Measurements from ENCODE around the gene NEK6.

NEK6 gene

DNA sequence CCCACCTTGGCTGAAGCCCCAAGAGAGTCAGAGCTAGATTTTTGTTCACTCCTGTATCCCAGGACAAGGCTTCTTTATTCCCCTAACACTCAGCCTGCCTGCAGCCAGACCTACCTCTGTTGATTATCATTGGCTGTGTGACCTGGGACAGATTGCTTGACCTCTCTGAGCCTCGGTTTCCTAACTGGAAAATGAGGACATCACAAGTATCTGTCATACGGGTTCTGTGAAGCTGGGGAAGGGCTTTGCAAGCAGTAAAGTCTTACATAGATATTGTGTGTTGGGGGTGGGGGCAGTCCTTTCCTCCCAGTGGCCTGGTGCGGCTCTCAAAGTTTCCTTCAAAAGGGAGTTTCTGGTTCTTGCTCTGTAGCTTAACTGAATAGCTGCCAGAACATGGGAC, 2.5 kb upstream of the NEK6 start:
- no peak overlapping the region for H3K27ac ChIP-seq
- peaks cover 17 to 22% of the 10 kb centered on the region in 2 experiments for H3K4me1 ChIP-seq (ENCODE audit: control insufficient read depth in 1 of 2, insufficient read depth in 1 of 2, low read depth in 1 of 2, low read length in 1 of 2)
- H3K27me3 ChIP-seq, result no peaks in the 10 kb centered on the region
- no peaks in the 10 kb centered on the region for H3K36me3 ChIP-seq
- H3K4me3 ChIP-seq (ENCODE audit: low read depth in 1 of 2, low read length in 1 of 2), result no peak overlapping the region
- no peak for TF ChIP-seq CTCF (IDR thresholded peaks at IDR 0.05)
- H3K9me3 ChIP-seq, result no peaks in the 10 kb centered on the region

DNA sequence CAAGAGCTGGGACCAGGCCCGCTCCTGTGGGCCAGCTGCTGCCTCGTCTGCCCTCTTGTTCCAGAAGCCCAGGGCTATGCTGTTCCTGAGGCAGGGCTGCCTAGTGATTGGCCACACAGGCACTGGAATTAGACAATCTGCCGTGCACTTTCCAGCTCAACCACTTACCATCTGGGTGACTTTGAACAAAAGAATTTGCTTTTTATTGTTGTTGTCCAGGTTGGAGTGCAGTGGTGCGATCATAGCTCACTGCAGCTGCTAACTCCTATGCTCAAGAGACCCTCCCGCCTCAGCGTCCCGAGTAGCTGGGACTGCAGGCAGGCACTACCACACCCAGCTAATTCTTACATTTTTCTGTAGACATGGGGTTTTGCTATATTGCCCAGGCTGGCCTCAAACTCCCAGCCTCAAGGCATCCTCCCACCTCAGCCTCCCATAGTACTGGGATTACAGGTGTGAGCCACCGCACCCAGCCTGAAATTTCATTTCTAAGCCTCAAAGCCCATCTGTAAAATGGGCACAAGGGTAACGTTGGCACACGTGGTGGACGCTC, 1.2 kb upstream of the NEK6 start:
- no peaks in the 10 kb centered on the region for H3K36me3 ChIP-seq
- TF ChIP-seq CTCF (IDR thresholded peaks at IDR 0.05), result no peak
- H3K27me3 ChIP-seq, result no peaks in the 10 kb centered on the region
- peak overlapping the region; percentile 39 for H3K27ac ChIP-seq
- no peak overlapping the region for H3K4me3 ChIP-seq (ENCODE audit: low read depth in 1 of 2, low read length in 1 of 2)
- peaks cover 30 to 35% of the 10 kb centered on the region in 2 experiments for H3K4me1 ChIP-seq (ENCODE audit: control insufficient read depth in 1 of 2, insufficient read depth in 1 of 2, low read depth in 1 of 2, low read length in 1 of 2)
- no peaks in the 10 kb centered on the region for H3K9me3 ChIP-seq

GRCh38 chr9:124257070-124257843, 492 bp upstream of the NEK6 start:
- Histone ChIP-seq H3K9me3 (no peaks in the 10 kb centered on the region), H3K27me3 (no peaks in the 10 kb centered on the region), H3K27ac (peak overlapping the region; percentile 88), H3K36me3 (no peaks in the 10 kb centered on the region), H3K4me1 (ENCODE audit: control insufficient read depth in 1 of 2, insufficient read depth in 1 of 2, low read depth in 1 of 2, low read length in 1 of 2) (peaks cover 35 to 42% of the 10 kb centered on the region in 2 experiments), H3K4me3 (ENCODE audit: low read depth in 1 of 2, low read length in 1 of 2) (peak overlapping the region; percentile 63 to 98)
- no peak for TF ChIP-seq CTCF (IDR thresholded peaks at IDR 0.05)

- H3K36me3 ChIP-seq, result peaks cover 7% of the 10 kb centered on the region
- no peaks in the 10 kb centered on the region for H3K9me3 ChIP-seq
- no peaks in the 10 kb centered on the region for H3K27me3 ChIP-seq
- H3K4me3 ChIP-seq (ENCODE audit: low read depth in 1 of 2, low read length in 1 of 2), result peak overlapping the region; percentile 80 to 98
- peaks cover 49 to 56% of the 10 kb centered on the region in 2 experiments for H3K4me1 ChIP-seq (ENCODE audit: control insufficient read depth in 1 of 2, insufficient read depth in 1 of 2, low read depth in 1 of 2, low read length in 1 of 2)
- TF ChIP-seq CTCF (IDR thresholded peaks at IDR 0.05), result no peak
- H3K27ac ChIP-seq, result peak overlapping the region; percentile 88
These were observed 933 bp downstream of the NEK6 start for GRCh38 chr9:124258607-124259157.

- H3K27me3 ChIP-seq, result no peaks in the 10 kb centered on the region
- H3K4me3 ChIP-seq (ENCODE audit: low read depth in 1 of 2, low read length in 1 of 2), result peak overlapping the region; percentile 80 to 98
- peaks cover 55 to 62% of the 10 kb centered on the region in 2 experiments for H3K4me1 ChIP-seq (ENCODE audit: control insufficient read depth in 1 of 2, insufficient read depth in 1 of 2, low read depth in 1 of 2, low read length in 1 of 2)
- H3K36me3 ChIP-seq, result peaks cover 11% of the 10 kb centered on the region
- H3K27ac ChIP-seq, result peak overlapping the region; percentile 88
- no peaks in the 10 kb centered on the region for H3K9me3 ChIP-seq
- TF ChIP-seq CTCF (IDR thresholded peaks at IDR 0.05), result no peak
These were observed 1.5 kb downstream of the NEK6 start for GRCh38 chr9:124259158-124259808.

All from neutrophil (primary cell).